Measurements from ENCODE around the gene SDHAF4. TPM values are rescaled to one million over a fixed set of nuclear protein-coding genes. Genes with fewer than 3 reads are reported as not detected.
"Not testable (repeated sequence)": the region's sequence is repeated elsewhere in the genome, so short reads cannot be mapped to it uniquely, and the experiment has no call there.

SDHAF4 gene
- total RNA-seq, 1 donor = 11.2 TPM

- DNase-seq (ENCODE audit: low read depth) = peak; percentile 1
- no peak overlapping the region for H3K4me3 ChIP-seq (ENCODE audit: low read depth, low read length)
- TF ChIP-seq, protein P1, sequence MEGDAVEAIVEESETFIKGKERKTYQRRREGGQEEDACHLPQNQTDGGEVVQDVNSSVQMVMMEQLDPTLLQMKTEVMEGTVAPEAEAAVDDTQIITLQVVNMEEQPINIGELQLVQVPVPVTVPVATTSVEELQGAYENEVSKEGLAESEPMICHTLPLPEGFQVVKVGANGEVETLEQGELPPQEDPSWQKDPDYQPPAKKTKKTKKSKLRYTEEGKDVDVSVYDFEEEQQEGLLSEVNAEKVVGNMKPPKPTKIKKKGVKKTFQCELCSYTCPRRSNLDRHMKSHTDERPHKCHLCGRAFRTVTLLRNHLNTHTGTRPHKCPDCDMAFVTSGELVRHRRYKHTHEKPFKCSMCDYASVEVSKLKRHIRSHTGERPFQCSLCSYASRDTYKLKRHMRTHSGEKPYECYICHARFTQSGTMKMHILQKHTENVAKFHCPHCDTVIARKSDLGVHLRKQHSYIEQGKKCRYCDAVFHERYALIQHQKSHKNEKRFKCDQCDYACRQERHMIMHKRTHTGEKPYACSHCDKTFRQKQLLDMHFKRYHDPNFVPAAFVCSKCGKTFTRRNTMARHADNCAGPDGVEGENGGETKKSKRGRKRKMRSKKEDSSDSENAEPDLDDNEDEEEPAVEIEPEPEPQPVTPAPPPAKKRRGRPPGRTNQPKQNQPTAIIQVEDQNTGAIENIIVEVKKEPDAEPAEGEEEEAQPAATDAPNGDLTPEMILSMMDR (IDR thresholded peaks at IDR 0.05; ENCODE audit: insufficient read depth, low read depth, low read length) = no peak
Measured at GRCh38 chr6:70590400-70590799, 23.7 kb downstream of the SDHAF4 start.

DNA sequence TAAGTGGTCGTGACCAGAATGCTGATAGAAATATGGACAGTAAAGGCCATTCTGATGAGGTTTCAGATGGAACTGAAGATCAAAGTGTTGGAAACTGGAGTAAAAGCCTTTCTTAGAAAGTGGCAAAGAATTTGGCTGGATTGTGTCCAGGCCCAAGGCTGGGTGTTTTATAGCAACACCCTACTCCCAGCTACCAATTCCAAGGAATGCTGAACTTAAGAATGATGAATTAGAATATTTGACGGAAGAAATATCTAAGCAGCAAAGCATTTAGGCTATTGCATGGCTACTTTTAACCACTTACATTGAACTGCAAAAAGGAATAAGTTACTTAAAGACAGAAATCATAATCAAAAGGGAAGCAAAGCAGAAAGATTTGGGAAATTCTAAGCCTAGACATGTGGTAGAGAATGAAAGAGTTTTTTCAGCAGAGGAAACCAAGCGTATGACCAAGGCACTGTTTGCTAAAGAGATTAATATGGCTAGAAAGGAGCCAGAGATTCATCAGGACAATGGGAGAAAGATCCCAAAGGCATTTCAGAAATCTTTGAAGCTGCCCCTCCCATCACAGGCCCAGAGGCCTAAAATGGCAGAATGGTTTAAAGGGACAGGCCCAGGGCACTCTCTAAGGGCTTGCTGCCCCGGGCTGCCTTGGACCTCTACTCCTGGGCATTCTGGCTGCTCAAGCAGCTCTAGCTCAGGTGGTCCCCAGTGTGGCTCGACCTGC is 25.8 kb downstream of the SDHAF4 start:
- TF ChIP-seq, protein P1 (IDR thresholded peaks at IDR 0.05; ENCODE audit: insufficient read depth, low read depth, low read length) = no peak
- DNase-seq (ENCODE audit: low read depth) = no peak

DNA sequence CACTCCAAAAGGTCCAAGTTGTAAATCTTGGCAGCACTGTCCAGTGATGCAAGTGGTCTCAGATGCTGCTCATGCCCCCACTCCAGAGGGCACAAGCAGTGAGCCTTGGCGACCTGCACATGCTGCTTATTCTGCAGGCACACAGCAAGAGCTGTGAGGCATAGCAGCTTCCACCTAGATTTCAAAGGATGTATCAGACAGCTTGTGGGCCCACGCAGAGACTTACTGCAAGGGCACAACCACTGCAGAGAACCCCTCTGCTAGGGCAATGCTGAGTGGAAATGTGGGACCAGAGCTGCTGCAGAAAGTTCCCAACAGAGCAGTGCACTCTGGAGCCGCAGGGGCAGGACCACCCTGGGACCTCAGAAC is 26.4 kb downstream of the SDHAF4 start:
- no peak overlapping the region for H3K4me3 ChIP-seq (ENCODE audit: low read depth, low read length)
- TF ChIP-seq, protein P1 (IDR thresholded peaks at IDR 0.05; ENCODE audit: insufficient read depth, low read depth, low read length) = no peak
- DNase-seq (ENCODE audit: low read depth) = no peak

More for the DNA sequence above, 25.8 kb downstream of the SDHAF4 start:
- no peak overlapping the region for H3K4me3 ChIP-seq (ENCODE audit: low read depth, low read length)

DNA sequence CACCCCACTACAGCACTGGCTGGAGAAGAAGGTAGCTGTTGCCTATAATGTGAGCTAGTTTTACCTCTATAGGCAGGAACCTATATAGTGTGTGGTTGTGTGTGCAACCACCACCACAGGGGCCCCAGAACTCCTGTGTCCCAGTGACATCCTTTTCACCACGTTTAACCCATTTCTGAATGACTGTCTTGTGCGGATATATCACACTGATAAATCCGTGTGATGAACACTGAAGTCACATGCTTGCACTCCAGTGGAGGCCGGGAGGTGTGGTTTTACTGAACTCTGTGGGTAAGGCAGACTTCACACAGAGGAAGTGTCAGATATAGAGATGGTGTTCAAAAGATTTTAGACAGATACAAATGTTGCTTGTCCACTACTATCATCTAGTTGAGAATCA is 32.5 kb downstream of the SDHAF4 start:
- no peak overlapping the region for H3K4me3 ChIP-seq (ENCODE audit: low read depth, low read length)
- TF ChIP-seq, protein P1 (IDR thresholded peaks at IDR 0.05; ENCODE audit: insufficient read depth, low read depth, low read length) = no peak
- DNase-seq (ENCODE audit: low read depth) = no peak

GRCh38 chr6:70601014-70601413 is 34.3 kb downstream of the SDHAF4 start:
- DNase-seq (ENCODE audit: low read depth) = no peak
- TF ChIP-seq, protein P1 (IDR thresholded peaks at IDR 0.05; ENCODE audit: insufficient read depth, low read depth, low read length) = no peak
- no peak overlapping the region for H3K4me3 ChIP-seq (ENCODE audit: low read depth, low read length)

DNA sequence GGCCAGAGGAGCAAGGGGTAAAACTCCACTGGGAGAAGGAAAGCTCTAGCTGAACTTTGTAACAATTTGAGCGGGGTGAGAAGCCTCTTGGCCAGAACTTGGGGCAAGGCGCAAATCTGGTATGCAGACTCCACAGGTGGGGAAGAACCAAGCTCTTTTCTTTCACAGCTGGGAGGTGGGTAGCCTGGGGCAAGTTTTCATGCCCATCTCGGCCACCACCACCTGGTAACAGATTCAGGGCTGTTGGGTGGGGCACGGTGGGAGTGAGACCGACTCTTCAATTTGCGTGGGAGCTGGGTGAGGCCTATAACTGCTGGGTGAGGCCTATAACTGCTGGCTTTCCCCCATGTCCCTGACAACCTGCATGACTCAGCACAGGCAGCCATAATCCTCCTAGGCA is 37.5 kb downstream of the SDHAF4 start:
- TF ChIP-seq, protein P1 (IDR thresholded peaks at IDR 0.05; ENCODE audit: insufficient read depth, low read depth, low read length) = no peak
- DNase-seq (ENCODE audit: low read depth) = no peak
- no peak overlapping the region for H3K4me3 ChIP-seq (ENCODE audit: low read depth, low read length)

GRCh38 chr6:70607371-70607770 is 40.6 kb downstream of the SDHAF4 start:
- DNase-seq (ENCODE audit: low read depth) = not testable (repeated sequence)

DNA sequence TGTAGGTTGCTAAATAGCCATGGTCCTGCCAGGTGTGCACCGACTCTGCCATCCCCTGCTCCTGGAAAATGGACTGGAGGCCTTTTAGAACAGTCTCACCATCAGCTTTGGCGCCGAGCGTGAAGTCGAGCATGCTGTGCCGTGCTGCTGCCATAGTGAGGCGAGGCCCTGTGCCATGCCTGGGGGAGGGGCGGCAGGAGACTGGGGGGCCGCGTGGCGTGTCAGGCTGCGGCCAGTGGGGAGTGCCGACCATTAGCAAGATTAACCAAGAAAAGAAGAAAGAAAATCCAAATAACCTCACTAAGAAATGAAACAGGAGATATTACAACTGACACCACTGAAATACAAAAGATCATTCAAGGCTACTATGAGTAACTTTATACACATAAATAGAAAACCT is 42.5 kb downstream of the SDHAF4 start:
- not testable (repeated sequence) for H3K4me3 ChIP-seq (ENCODE audit: low read depth, low read length); DNase-seq (ENCODE audit: low read depth)

More at GRCh38 chr6:70607371-70607770, 40.6 kb downstream of the SDHAF4 start:
- H3K4me3 ChIP-seq (ENCODE audit: low read depth, low read length) = not testable (repeated sequence)

Measured in fibroblast of villous mesenchyme (primary cell).